ENCODE measurements around the gene FADS2. TPM values are rescaled to one million over a fixed set of nuclear protein-coding genes. Genes with fewer than 3 reads are reported as not detected.
A peak's percentile ranks its signal among the peaks of the same experiment; 100 is the strongest.

Gene FADS2
- total and polyA plus RNA-seq, 2 experiments from 2014 or later = 124 to 392 TPM

DNA sequence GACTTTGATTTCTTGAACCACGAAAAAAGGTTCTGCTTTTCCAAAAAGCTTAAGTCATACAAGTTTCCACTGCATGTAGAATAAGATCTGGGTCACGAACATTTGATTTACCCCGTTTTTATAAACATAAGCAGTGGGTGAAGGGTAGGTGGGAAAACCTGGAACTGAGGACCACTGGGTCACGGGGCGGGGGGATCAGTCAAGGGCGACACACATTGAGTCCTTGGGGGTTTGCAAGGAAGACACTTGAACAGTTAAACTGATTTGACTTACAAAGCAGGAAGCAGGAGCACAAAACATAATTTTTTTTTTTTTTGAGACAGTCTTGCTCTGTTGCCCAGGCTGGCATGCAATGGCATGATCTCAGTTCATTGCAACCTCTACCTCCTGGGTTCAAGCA is 52.4 kb downstream of the FADS2 start (continued):
- TF ChIP-seq, protein P1, sequence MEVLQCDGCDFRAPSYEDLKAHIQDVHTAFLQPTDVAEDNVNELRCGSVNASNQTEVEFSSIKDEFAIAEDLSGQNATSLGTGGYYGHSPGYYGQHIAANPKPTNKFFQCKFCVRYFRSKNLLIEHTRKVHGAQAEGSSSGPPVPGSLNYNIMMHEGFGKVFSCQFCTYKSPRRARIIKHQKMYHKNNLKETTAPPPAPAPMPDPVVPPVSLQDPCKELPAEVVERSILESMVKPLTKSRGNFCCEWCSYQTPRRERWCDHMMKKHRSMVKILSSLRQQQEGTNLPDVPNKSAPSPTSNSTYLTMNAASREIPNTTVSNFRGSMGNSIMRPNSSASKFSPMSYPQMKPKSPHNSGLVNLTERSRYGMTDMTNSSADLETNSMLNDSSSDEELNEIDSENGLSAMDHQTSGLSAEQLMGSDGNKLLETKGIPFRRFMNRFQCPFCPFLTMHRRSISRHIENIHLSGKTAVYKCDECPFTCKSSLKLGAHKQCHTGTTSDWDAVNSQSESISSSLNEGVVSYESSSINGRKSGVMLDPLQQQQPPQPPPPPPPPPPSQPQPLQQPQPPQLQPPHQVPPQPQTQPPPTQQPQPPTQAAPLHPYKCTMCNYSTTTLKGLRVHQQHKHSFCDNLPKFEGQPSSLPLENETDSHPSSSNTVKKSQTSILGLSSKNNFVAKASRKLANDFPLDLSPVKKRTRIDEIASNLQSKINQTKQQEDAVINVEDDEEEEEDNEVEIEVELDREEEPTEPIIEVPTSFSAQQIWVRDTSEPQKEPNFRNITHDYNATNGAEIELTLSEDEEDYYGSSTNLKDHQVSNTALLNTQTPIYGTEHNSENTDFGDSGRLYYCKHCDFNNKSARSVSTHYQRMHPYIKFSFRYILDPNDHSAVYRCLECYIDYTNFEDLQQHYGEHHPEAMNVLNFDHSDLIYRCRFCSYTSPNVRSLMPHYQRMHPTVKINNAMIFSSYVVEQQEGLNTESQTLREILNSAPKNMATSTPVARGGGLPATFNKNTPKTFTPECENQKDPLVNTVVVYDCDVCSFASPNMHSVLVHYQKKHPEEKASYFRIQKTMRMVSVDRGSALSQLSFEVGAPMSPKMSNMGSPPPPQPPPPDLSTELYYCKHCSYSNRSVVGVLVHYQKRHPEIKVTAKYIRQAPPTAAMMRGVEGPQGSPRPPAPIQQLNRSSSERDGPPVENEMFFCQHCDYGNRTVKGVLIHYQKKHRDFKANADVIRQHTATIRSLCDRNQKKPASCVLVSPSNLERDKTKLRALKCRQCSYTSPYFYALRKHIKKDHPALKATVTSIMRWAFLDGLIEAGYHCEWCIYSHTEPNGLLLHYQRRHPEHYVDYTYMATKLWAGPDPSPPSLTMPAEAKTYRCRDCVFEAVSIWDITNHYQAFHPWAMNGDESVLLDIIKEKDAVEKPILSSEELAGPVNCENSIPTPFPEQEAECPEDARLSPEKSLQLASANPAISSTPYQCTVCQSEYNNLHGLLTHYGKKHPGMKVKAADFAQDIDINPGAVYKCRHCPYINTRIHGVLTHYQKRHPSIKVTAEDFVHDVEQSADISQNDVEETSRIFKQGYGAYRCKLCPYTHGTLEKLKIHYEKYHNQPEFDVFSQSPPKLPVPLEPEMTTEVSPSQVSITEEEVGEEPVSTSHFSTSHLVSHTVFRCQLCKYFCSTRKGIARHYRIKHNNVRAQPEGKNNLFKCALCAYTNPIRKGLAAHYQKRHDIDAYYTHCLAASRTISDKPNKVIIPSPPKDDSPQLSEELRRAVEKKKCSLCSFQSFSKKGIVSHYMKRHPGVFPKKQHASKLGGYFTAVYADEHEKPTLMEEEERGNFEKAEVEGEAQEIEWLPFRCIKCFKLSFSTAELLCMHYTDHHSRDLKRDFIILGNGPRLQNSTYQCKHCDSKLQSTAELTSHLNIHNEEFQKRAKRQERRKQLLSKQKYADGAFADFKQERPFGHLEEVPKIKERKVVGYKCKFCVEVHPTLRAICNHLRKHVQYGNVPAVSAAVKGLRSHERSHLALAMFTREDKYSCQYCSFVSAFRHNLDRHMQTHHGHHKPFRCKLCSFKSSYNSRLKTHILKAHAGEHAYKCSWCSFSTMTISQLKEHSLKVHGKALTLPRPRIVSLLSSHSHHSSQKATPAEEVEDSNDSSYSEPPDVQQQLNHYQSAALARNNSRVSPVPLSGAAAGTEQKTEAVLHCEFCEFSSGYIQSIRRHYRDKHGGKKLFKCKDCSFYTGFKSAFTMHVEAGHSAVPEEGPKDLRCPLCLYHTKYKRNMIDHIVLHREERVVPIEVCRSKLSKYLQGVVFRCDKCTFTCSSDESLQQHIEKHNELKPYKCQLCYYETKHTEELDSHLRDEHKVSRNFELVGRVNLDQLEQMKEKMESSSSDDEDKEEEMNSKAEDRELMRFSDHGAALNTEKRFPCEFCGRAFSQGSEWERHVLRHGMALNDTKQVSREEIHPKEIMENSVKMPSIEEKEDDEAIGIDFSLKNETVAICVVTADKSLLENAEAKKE (CRISPR knock-in tag; IDR thresholded peaks at IDR 0.05) = no peak
- TF ChIP-seq, protein P2, sequence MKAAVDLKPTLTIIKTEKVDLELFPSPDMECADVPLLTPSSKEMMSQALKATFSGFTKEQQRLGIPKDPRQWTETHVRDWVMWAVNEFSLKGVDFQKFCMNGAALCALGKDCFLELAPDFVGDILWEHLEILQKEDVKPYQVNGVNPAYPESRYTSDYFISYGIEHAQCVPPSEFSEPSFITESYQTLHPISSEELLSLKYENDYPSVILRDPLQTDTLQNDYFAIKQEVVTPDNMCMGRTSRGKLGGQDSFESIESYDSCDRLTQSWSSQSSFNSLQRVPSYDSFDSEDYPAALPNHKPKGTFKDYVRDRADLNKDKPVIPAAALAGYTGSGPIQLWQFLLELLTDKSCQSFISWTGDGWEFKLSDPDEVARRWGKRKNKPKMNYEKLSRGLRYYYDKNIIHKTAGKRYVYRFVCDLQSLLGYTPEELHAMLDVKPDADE (IDR thresholded peaks at IDR 0.05) = no peak
- TF ChIP-seq POLR2AphosphoS5 (IDR thresholded peaks at IDR 0.05; ENCODE audit: low read depth) = no peak

DNA sequence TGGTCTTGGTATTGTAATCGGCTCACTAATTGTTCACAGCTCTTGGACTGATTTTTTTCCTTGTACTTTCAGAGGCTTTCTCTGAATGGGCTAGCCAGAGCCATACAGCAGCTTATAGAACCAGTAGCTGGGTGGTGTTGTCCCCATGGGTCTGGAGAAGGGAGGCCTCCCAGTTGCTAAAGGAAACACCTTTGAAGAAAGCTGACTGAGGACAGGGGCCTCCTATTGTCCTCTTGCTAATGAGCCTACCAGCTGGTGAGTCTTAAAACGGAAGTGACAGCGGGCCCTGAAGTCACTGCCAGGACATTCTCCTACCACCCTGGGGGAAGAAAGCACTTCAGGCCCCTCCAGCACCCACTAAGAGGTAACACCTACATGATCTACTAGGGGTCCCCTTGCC is 53.3 kb downstream of the FADS2 start:
- Histone ChIP-seq H3K79me2 (replicated peaks; ENCODE audit: insufficient read depth) (no peaks in the 10 kb centered on the region), H3K4me3 (peak overlapping the region; percentile 18; the same call in 1 of the 2 replicates), H3K4me1 (ENCODE audit: insufficient read depth) (peaks cover 18% of the 10 kb centered on the region), H3K36me3 (ENCODE audit: insufficient read depth) (no peaks in the 10 kb centered on the region), H3K27me3 (ENCODE audit: insufficient read depth) (no peaks in the 10 kb centered on the region), H4K20me1 (replicated peaks; ENCODE audit: insufficient read depth) (no peaks in the 10 kb centered on the region), H3K9me2 (ENCODE audit: insufficient read depth) (no peaks in the 10 kb centered on the region), H3K4me2 (peak overlapping the region; percentile 65), H3F3A (replicated peaks; ENCODE audit: low read depth) (no peaks in the 10 kb centered on the region), H3K27ac (ENCODE audit: low read depth) (no peak overlapping the region), H2AFZ (no peak overlapping the region)
- Mint-ChIP-seq H3K36me3 (ENCODE audit: low read depth) (peaks cover 5% of the 10 kb centered on the region; the same call in 2 of the 3 replicates), H3K4me1 (peaks cover 32% of the 10 kb centered on the region), H3K4me3 (no peak overlapping the region), H3K27ac (peak overlapping the region; percentile 16; the same call in 1 of the 2 replicates), H3K27me3 (ENCODE audit: insufficient read depth, low read depth, poor library complexity) (peaks cover 4% of the 10 kb centered on the region), H3K9me3 (no peaks in the 10 kb centered on the region)
- DNase-seq (ENCODE audit: low spot score) (peak; percentile 78), ATAC-seq (peak; percentile 66)
- TF ChIP-seq NANOG (IDR thresholded peaks at IDR 0.05; ENCODE audit: borderline replicate concordance) (no peak), ZNF114 (CRISPR knock-in tag; IDR thresholded peaks at IDR 0.05) (no peak), CREB1 (CRISPR knock-in tag; IDR thresholded peaks at IDR 0.05; ENCODE audit: low read depth) (peak; percentile 36; the same call in 1 of the 2 replicates), EZH2phosphoT487 (IDR thresholded peaks at IDR 0.05; ENCODE audit: unreplicated experiment) (no peak)
- TF ChIP-seq, protein P2 (IDR thresholded peaks at IDR 0.05) = no peak; the same call in 1 of the 2 replicates
- TF ChIP-seq, protein P1 (CRISPR knock-in tag; IDR thresholded peaks at IDR 0.05) = 0 out of 2 replicates have a peak, but pooled peaks have one; percentile 53
